ENCODE measurements around the gene AUP1. TPM values are rescaled to one million over a fixed set of nuclear protein-coding genes. Genes with fewer than 3 reads are reported as not detected.

AUP1 gene
- total and polyA plus RNA-seq, 2 of the 8 experiments (the other 6 are each of a cell fraction or from before 2014, with no cell fraction given): 83.4 to 121 TPM

- TF ChIP-seq BACH1 (IDR thresholded peaks at IDR 0.05; ENCODE audit: low read length): no peak
- no peak for TF ChIP-seq RXRA (IDR thresholded peaks at IDR 0.05; ENCODE audit: insufficient read depth, low read depth, low read length)
- no peak for TF ChIP-seq YY1 (IDR thresholded peaks at IDR 0.05; ENCODE audit: low read depth, low read length)
- TF ChIP-seq MAFK (IDR thresholded peaks at IDR 0.05; ENCODE audit: low read depth, low read length): no peak
- peak; percentile 95 for TF ChIP-seq MAX (IDR thresholded peaks at IDR 0.05)
- no peak for TF ChIP-seq JUND (IDR thresholded peaks at IDR 0.05; ENCODE audit: low read length)
- peak; percentile 46 for TF ChIP-seq ASH2L (IDR thresholded peaks at IDR 0.05; ENCODE audit: low read length)
- peak; percentile 90 for TF ChIP-seq E2F6 (IDR thresholded peaks at IDR 0.05)
- no peak for TF ChIP-seq GTF2F1 (IDR thresholded peaks at IDR 0.05; ENCODE audit: borderline replicate concordance, low read depth, low read length)
- no peak for TF ChIP-seq HDAC6 (IDR thresholded peaks at IDR 0.05; ENCODE audit: low read depth, low read length)
- TF ChIP-seq SP1 (IDR thresholded peaks at IDR 0.05; ENCODE audit: low read depth, low read length): no peak
- peak; percentile 29; the same call in 1 of the 2 replicates for TF ChIP-seq RBBP5 (IDR thresholded peaks at IDR 0.05; ENCODE audit: borderline replicate concordance, low read depth, low read length)
- TF ChIP-seq ATF2 (IDR thresholded peaks at IDR 0.05; ENCODE audit: low read length): no peak
- TF ChIP-seq SIRT6 (IDR thresholded peaks at IDR 0.05; ENCODE audit: low read length): no peak
- peak; percentile 53 for TF ChIP-seq EZH2 (IDR thresholded peaks at IDR 0.05; ENCODE audit: low read depth, low read length, severe bottlenecking)
- peak; percentile 62; the same call in 1 of the 2 replicates for TF ChIP-seq SUZ12 (IDR thresholded peaks at IDR 0.05; ENCODE audit: low read length)
- no peak for TF ChIP-seq BRCA1 (IDR thresholded peaks at IDR 0.05; ENCODE audit: low read depth, low read length)
Observed at GRCh38 chr2:74548900-74549826, 19.7 kb upstream of the AUP1 start (continued).
